Measurements from ENCODE around the gene AIRE.

DNA sequence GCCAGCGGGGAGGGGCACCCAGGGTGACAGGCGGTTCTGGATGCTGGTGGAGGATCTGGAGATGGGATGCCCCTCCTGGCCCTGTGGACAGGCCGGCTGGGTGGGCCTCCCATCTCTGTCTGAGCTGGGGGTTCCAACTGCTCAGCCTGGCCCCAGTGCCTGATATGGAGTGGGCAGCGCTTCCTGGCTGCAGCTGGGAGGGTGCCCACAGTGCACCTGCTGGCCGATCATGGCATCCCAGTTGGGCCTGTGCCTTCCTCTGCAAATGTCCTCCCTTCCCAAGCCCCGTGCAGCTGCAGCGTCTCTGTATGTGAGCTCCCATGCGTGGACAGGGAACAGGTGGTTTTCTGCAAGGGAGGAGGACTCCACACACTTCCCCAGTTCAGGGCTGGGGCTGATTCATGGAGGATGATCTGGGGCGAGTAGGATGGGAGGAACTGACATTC is 16.3 kb downstream of the AIRE start:
- TF ChIP-seq, protein P1, sequence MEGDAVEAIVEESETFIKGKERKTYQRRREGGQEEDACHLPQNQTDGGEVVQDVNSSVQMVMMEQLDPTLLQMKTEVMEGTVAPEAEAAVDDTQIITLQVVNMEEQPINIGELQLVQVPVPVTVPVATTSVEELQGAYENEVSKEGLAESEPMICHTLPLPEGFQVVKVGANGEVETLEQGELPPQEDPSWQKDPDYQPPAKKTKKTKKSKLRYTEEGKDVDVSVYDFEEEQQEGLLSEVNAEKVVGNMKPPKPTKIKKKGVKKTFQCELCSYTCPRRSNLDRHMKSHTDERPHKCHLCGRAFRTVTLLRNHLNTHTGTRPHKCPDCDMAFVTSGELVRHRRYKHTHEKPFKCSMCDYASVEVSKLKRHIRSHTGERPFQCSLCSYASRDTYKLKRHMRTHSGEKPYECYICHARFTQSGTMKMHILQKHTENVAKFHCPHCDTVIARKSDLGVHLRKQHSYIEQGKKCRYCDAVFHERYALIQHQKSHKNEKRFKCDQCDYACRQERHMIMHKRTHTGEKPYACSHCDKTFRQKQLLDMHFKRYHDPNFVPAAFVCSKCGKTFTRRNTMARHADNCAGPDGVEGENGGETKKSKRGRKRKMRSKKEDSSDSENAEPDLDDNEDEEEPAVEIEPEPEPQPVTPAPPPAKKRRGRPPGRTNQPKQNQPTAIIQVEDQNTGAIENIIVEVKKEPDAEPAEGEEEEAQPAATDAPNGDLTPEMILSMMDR (conservative IDR thresholded peaks at IDR 0.05 in 1 of 2, IDR thresholded peaks at IDR 0.05 in 1 of 2; ENCODE audit: extremely low read depth in 1 of 2, insufficient read depth in 1 of 2, low read depth in 1 of 2, low read length in 2 of 2) = no peak
- TF ChIP-seq EZH2 (IDR thresholded peaks at IDR 0.05; ENCODE audit: borderline replicate concordance, low read length) = no peak

Data from mammary epithelial cell (primary cell).